Cardiac muscle cell (in vitro differentiated cells and primary cell): Measurements from ENCODE around the gene CYP51A1. TPM values are rescaled to one million over a fixed set of nuclear protein-coding genes. Genes with fewer than 3 reads are reported as not detected.
A peak's percentile ranks its signal among the peaks of the same experiment; 100 is the strongest.
"Not testable (repeated sequence)": the region's sequence is repeated elsewhere in the genome, so short reads cannot be mapped to it uniquely, and the experiment has no call there.

Experiments used
- DNase-seq, 2 donors: peaks; one replicate each; pipeline versions ENCODE4 v3.0.0 to v3.0.0-alpha.2; 2010 to 2017; ENCODE audit warnings: low read depth in 1 of 2, low spot score in 1 of 2
- H3K27ac ChIP-seq: fragments of 200-600 bp; sonication (generic); 2 replicates; pipeline ENCODE4 v1.5.1; 2016
- H3K27me3 ChIP-seq: fragments of 200-600 bp; sonication (generic); 2 replicates; pipeline ENCODE4 v1.6.0; 2016; ENCODE audit warnings: control low read depth
- H3K36me3 ChIP-seq: fragments of 200-600 bp; sonication (generic); 2 replicates; pipeline ENCODE4 v1.5.1; 2016; ENCODE audit warnings: control low read depth
- H3K4me1 ChIP-seq: fragments of 200-600 bp; sonication (generic); 2 replicates; pipeline ENCODE4 v1.8.1; 2017; ENCODE audit warnings: low read depth, mild to moderate bottlenecking, mixed run types
- H3K4me3 ChIP-seq: fragments of 200-600 bp; sonication (generic); 2 replicates; pipeline ENCODE4 v1.5.1; 2016; ENCODE audit warnings: mild to moderate bottlenecking
- H3K9me3 ChIP-seq: fragments of 200-600 bp; sonication (generic); 2 replicates; pipeline ENCODE4 v1.5.1; 2017; ENCODE audit warnings: low read depth, mild to moderate bottlenecking, control low read depth
- polyA plus RNA-seq: library from polyadenylated mRNA; unstranded; fragments of >200 nt; fragmentation: Nextera tagmentation; extraction: Ambion mirVana; gene quantifications from 2 replicates; pipeline ENCODE4 v1.2.1, GENCODE V29; 2016
- total RNA-seq: library from RNA; depleted of rRNA; stranded (reverse); fragments of >200 nt; gene quantifications from 2 replicates; pipeline ENCODE4 v1.2.3, GENCODE V29; 2016
- TF ChIP-seq, protein P1 (sequence below): IDR thresholded peaks from 2 replicates; pipeline ENCODE4 v1.5.1; 2012; ENCODE audit warnings: low read depth, mild to moderate bottlenecking, low read length

The CYP51A1 gene
- total and polyA plus RNA-seq, 2 experiments from 2014 or later: 41.0 to 116 TPM

DNA sequence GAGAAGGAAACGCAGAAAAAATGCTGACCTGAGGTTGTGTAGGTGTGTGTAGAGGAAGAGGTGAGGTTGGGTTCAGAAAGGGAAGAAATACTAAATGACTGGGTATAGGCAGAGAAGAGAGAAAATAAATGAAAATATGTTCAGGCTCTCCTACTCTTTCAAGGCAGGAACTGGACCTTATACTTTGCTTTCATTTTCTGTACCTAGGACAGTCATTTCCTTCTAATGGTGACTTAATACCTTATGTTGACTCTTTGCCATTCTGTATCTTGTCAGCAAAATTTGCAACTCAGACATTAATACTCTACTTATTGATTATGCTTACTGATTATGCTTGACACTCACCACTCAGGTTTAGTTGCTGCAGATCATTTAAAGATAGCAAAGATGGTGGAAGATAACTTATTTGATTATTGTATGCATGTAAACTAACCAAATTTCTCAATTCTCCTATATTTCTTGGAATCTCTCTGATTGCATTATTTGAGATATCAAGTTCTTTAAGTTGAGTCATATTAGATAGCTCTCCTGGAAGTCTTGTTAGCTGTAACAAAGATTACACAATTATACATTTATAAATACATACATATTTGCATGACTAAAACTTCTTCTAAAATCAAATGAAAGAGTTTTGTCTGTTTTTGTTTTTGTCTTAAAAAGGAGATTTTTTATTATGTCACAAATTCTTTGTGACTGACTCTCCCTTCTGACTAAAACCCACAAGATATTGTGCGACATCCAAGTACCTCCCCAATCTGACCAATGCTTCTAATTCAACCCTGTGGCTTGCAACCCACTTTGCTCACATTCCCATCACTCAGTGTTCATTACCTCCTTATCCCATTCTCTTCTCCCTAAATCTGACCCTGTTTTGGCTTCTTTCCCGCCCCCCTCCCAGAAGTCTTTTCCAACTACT lies 24.6 kb upstream of the CYP51A1 start:
- TF ChIP-seq, protein P1, sequence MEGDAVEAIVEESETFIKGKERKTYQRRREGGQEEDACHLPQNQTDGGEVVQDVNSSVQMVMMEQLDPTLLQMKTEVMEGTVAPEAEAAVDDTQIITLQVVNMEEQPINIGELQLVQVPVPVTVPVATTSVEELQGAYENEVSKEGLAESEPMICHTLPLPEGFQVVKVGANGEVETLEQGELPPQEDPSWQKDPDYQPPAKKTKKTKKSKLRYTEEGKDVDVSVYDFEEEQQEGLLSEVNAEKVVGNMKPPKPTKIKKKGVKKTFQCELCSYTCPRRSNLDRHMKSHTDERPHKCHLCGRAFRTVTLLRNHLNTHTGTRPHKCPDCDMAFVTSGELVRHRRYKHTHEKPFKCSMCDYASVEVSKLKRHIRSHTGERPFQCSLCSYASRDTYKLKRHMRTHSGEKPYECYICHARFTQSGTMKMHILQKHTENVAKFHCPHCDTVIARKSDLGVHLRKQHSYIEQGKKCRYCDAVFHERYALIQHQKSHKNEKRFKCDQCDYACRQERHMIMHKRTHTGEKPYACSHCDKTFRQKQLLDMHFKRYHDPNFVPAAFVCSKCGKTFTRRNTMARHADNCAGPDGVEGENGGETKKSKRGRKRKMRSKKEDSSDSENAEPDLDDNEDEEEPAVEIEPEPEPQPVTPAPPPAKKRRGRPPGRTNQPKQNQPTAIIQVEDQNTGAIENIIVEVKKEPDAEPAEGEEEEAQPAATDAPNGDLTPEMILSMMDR: no peak
- H3K36me3 ChIP-seq: no peaks in the 10 kb centered on the region
- H3K27me3 ChIP-seq: no peaks in the 10 kb centered on the region
- DNase-seq: peak in 1 of 2 donors; percentile 85
- H3K9me3 ChIP-seq: no peaks in the 10 kb centered on the region
- H3K27ac ChIP-seq: no peak overlapping the region
- H3K4me1 ChIP-seq: no peaks in the 10 kb centered on the region
- H3K4me3 ChIP-seq: no peak overlapping the region

DNA sequence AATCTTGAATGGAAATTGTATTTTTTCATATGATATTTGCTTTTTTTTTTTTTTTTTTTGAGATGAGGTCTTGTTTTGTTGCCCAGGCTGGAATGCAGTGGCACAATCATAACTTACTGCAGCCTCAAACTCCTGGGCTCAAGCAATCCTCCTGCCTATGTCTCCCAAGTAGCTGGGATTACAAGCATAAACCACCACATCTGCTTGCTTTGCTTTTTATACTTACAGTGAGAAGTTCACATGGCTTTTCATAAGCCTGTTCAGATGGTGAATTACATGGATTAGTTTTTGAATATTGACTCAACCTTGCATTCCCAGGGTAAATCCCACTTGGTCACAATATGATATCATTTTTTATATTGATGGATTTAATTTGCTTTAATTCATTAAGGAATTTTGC lies 22.7 kb upstream of the CYP51A1 start:
- no peaks in the 10 kb centered on the region for H3K36me3 ChIP-seq
- no peak overlapping the region for H3K27ac ChIP-seq
- DNase-seq: no peak
- no peaks in the 10 kb centered on the region for H3K4me1 ChIP-seq
- TF ChIP-seq, protein P1: no peak
- H3K4me3 ChIP-seq: no peak overlapping the region
- no peaks in the 10 kb centered on the region for H3K9me3 ChIP-seq
- no peaks in the 10 kb centered on the region for H3K27me3 ChIP-seq

DNA sequence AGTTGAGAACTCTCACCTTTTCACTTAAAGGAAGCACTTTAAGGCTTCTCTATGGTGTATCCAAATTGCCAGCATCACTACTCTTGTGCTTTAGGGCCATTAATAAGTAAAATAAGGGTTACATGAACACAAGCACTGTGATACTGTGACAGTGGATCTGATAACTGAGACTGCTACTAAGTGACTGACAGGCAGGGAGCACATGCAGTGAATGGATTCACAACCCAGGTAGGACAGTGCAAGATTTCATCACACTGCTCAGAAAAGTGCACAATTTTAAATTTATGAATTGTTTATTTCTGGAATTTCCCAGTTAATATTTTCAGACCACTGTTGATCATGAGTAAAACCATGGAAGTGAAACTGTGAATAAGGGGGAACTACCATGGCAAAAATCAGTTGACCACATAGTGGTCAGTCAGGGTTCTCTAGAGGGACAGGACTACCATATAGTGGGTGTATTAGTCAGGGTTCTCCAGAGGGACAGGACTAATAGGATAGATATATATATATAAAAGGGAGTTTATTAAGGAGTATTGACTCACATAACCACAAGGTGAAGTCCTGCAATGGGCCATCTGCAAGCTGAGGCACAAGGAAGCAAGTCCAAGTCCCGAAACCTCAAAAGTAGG lies 20.9 kb upstream of the CYP51A1 start:
- no peaks in the 10 kb centered on the region for H3K27me3 ChIP-seq
- no peak overlapping the region for H3K27ac ChIP-seq
- H3K36me3 ChIP-seq: no peaks in the 10 kb centered on the region
- H3K4me1 ChIP-seq: no peaks in the 10 kb centered on the region
- H3K9me3 ChIP-seq: no peaks in the 10 kb centered on the region
- TF ChIP-seq, protein P1: no peak
- no peak for DNase-seq
- no peak overlapping the region for H3K4me3 ChIP-seq

DNA sequence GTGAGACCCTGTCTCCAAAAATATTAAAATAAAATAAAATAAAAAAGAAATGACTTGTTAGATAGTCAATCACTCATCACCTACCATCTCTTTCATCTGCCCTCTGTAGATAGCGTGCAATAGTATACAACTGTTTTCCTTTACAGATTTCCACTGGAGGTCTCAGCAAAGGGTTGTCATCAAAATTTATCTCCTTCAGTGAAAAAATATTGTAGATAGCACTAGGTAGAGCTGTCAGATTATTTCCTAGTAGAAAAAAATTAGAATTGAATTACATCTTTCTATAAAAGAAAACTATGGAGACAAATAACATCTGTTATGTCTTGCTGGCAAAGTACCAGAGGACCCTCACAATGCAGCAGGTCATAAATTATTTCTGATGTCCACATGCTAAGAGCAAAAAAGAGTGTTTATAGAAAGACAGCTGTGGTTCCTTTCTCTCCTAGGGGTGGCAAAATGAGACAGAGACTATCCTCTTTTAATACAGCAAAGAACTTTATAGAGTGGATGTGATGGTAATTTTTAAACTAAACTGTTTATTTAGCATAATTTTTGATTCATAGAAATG lies 16.3 kb upstream of the CYP51A1 start:
- no peaks in the 10 kb centered on the region for H3K9me3 ChIP-seq
- no peak for DNase-seq
- H3K4me1 ChIP-seq: no peaks in the 10 kb centered on the region
- no peak overlapping the region for H3K4me3 ChIP-seq
- no peaks in the 10 kb centered on the region for H3K27me3 ChIP-seq
- TF ChIP-seq, protein P1: no peak
- H3K27ac ChIP-seq: no peak overlapping the region
- no peaks in the 10 kb centered on the region for H3K36me3 ChIP-seq

DNA sequence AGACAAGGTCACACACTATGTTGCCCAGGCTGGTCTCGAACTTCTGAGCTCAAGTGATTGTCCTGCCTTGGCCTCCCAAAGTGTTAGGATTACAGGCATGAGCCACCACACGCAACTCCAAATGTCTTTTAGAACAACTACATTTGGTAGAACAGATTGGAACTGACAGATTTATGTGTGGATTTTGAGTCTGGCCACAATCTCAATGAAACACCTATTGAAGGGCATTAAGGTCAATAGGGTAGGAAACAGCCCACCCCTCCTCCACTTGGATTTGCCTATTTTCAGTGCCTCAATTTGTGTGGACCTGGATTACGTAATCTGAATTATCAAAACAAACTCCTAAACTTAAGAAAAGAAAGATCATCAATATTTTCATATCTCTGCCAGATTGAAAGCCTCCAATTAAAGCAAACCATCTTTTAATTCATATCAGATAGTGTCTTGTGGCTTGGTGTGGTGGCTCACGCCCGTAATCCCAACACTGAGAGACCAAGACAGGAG lies 15.5 kb upstream of the CYP51A1 start:
- H3K36me3 ChIP-seq: no peaks in the 10 kb centered on the region
- TF ChIP-seq, protein P1: no peak
- H3K27ac ChIP-seq: no peak overlapping the region
- no peaks in the 10 kb centered on the region for H3K27me3 ChIP-seq
- DNase-seq: no peak
- H3K4me1 ChIP-seq: no peaks in the 10 kb centered on the region
- H3K4me3 ChIP-seq: no peak overlapping the region
- H3K9me3 ChIP-seq: no peaks in the 10 kb centered on the region

DNA sequence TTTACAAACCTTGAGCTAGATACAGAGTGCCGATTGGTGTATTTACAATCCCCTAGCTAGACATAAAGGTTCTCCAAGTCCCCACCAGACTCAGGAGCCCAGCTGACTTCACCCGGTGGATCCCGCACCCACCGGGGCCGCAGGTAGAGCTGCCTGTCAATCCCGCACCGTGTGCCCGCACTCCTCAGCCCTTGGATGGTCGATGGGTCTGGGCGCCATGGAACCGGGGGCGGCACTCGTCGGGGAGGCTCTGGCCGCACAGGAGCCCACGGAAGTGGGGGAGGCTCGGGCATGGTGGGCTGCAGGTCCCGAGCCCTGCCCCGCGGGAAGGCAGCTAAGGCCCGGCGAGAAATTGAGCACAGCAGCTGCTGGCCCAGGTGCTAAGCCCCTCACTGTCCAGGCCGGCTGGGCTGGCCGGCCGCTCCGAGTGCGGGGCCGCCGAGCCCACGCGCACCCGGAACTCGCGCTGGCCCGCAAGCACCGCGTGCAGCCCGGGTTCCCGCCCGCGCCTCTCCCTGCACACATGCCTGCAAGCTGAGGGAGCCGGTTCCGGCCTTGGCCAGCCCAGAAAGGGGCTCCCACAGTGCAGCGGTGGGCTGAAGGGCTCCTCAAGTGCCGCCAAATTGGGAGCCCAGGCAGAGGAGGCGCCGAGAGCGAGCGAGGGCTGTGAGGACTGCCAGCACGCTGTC lies 9.1 kb upstream of the CYP51A1 start:
- not testable (repeated sequence) for H3K27ac ChIP-seq, H3K4me3 ChIP-seq, H3K36me3 ChIP-seq, H3K4me1 ChIP-seq, H3K27me3 ChIP-seq, H3K9me3 ChIP-seq, DNase-seq

DNA sequence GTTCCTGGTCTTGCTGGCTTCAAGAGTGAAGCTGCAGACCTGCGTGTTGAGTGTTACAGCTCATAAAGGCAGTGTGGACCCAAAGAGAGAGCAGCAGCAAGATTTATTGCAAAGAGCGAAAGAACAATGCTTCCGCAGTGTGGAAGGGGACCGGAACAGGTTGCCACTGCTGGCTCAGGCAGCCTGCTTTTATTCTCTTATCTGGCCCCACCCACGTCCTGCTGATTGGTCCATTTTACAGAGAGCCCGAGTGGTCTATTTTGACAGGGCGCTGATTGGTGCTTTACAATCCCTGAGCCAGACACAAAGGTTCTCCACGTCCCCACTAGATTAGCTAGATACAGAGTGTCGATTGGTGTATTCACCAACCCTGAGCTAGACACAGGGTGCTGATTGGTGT lies 8.5 kb upstream of the CYP51A1 start:
- H3K27me3 ChIP-seq, DNase-seq, H3K36me3 ChIP-seq, H3K9me3 ChIP-seq, H3K27ac ChIP-seq, H3K4me1 ChIP-seq, H3K4me3 ChIP-seq: not testable (repeated sequence)
